ENCODE results near the gene MTOR. TPM values are rescaled to one million over a fixed set of nuclear protein-coding genes. Genes with fewer than 3 reads are reported as not detected.

MTOR gene
- total and polyA plus RNA-seq, 2 donors (not counting 3 experiments of a cell fraction or from before 2014, with no cell fraction given), result 33.5 to 50.4 TPM

DNA sequence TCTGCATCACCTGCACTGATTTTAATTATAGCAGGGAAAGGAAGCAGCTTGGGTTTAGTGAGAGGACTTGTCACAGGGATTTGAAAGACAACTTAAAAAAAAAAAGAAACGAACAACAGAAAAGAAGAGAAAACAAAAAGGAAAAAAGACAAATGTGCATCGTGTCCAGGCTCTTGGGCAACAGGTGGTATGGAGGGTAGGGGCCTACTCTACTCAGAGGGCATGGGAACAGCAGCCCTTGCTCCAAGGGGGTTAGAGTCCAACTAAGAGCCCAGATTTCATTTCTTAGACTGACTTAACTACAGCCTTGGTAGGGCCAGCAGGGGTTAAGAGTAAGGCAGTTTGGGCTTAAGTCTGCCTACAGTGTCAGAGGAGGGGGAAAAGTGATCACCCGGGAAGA lies 147.4 kb downstream of the MTOR start:
- Histone ChIP-seq H3K9me3 (replicated peaks; ENCODE audit: control insufficient read depth, insufficient read depth, low read length) (no peaks in the 10 kb centered on the region), H2AFZ (ENCODE audit: low read depth, low read length) (no peak overlapping the region), H3K9me1 (replicated peaks; ENCODE audit: control insufficient read depth, extremely low read depth, insufficient read depth, low read length) (no peaks in the 10 kb centered on the region), H3K36me3 (ENCODE audit: control insufficient read depth in 2 of 2, extremely low read depth in 1 of 2, insufficient read depth in 2 of 2, low read length in 2 of 2) (peaks cover 13 to 24% of the 10 kb centered on the region in 2 experiments), H3K27ac (ENCODE audit: insufficient read depth, low read depth, low read length) (no peak overlapping the region), H3K4me2 (ENCODE audit: insufficient read depth, low read length) (no peak overlapping the region), H3K4me3 (replicated peaks in 1 of 3; ENCODE audit: insufficient read depth in 1 of 3, low read depth in 1 of 3, low read length in 3 of 3) (no peak overlapping the region), H4K20me1 (replicated peaks; ENCODE audit: control insufficient read depth, extremely low read depth, insufficient read depth, low read length) (no peaks in the 10 kb centered on the region), H3K4me1 (ENCODE audit: control insufficient read depth, extremely low read depth, insufficient read depth, low read length) (no peaks in the 10 kb centered on the region), H3K9ac (replicated peaks; ENCODE audit: extremely low read depth, insufficient read depth, low read length) (no peak overlapping the region), H3K79me2 (ENCODE audit: control insufficient read depth, insufficient read depth, low read length) (no peaks in the 10 kb centered on the region), H3K27me3 (ENCODE audit: control insufficient read depth in 2 of 2, insufficient read depth in 2 of 2, low read length in 2 of 2) (no peaks in the 10 kb centered on the region)
- BruUV-seq (replicated peaks), result no TSS peak
- FAIRE-seq (no peak), DNase-seq (ENCODE audit: low read depth, low spot score) (no peak)
- dilution Hi-C loops (cut with MboI; ENCODE audit: extremely low pct_ligation_motif_present, low sequenced_read_pairs), result no loop called here
- ChIA-PET POLR2A (no interaction called here), CTCF (no interaction called here)
- TF ChIP-seq POLR2A (IDR thresholded peaks at IDR 0.05; ENCODE audit: low read depth, low read length) (no peak), POLR2AphosphoS5 (IDR thresholded peaks at IDR 0.05; ENCODE audit: insufficient read depth, low read depth, low read length) (no peak), GATA2 (IDR thresholded peaks at IDR 0.05; ENCODE audit: insufficient read depth, insufficient read length, low read depth, low read length) (no peak), FOS (IDR thresholded peaks at IDR 0.05; ENCODE audit: borderline replicate concordance, insufficient read depth, low read length) (no peak), EZH2 (IDR thresholded peaks at IDR 0.05; ENCODE audit: borderline replicate concordance, low read depth, low read length, severe bottlenecking) (no peak), JUN (IDR thresholded peaks at IDR 0.05; ENCODE audit: borderline replicate concordance, insufficient read depth, insufficient read length, low read depth) (no peak), MYC (IDR thresholded peaks at IDR 0.05; ENCODE audit: low read depth, low read length) (no peak)
- TF ChIP-seq, protein P1, sequence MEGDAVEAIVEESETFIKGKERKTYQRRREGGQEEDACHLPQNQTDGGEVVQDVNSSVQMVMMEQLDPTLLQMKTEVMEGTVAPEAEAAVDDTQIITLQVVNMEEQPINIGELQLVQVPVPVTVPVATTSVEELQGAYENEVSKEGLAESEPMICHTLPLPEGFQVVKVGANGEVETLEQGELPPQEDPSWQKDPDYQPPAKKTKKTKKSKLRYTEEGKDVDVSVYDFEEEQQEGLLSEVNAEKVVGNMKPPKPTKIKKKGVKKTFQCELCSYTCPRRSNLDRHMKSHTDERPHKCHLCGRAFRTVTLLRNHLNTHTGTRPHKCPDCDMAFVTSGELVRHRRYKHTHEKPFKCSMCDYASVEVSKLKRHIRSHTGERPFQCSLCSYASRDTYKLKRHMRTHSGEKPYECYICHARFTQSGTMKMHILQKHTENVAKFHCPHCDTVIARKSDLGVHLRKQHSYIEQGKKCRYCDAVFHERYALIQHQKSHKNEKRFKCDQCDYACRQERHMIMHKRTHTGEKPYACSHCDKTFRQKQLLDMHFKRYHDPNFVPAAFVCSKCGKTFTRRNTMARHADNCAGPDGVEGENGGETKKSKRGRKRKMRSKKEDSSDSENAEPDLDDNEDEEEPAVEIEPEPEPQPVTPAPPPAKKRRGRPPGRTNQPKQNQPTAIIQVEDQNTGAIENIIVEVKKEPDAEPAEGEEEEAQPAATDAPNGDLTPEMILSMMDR (IDR thresholded peaks at IDR 0.05; ENCODE audit: extremely low read depth in 1 of 2, insufficient read depth in 1 of 2, low read depth in 1 of 2, low read length in 2 of 2), result no peak
- TF ChIP-seq, protein P2, sequence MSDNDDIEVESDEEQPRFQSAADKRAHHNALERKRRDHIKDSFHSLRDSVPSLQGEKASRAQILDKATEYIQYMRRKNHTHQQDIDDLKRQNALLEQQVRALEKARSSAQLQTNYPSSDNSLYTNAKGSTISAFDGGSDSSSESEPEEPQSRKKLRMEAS (IDR thresholded peaks at IDR 0.05; ENCODE audit: insufficient read depth, insufficient read length), result no peak
- intact Hi-C loops (cut with micrococcal nuclease), result no loop called here

All from endothelial cell of umbilical vein (primary cell).